DND-41 (cell line): ENCODE measurements around the gene AMFR.

Experiments
- ATAC-seq: fragments of 200-7000 bp; cut with Tn5 transposase; 3 replicates; pipeline ENCODE4 v1.9.1; 2021; ENCODE audit warnings: low read depth; ENCODE audit not compliant: insufficient read depth
- DNase-seq: peaks from one replicate; pipeline ENCODE4 v3.0.0-alpha.2; 2020
- H2AFZ ChIP-seq: 2 replicates; pipeline ENCODE4 v1.6.0; 2012; ENCODE audit warnings: low read depth, low read length
- H3K27ac ChIP-seq: 2 replicates; pipeline ENCODE4 v1.5.1; 2012; ENCODE audit warnings: low read length, inconsistent platforms
- H3K27me3 ChIP-seq: fragments of 200-600 bp; sonication (generic); 2 replicates; pipeline ENCODE4 v1.6.0; 2012; ENCODE audit warnings: low read length, mild to moderate bottlenecking, inconsistent platforms; ENCODE audit not compliant: insufficient read depth, poor library complexity
- H3K36me3 ChIP-seq: 2 replicates; pipeline ENCODE4 v1.5.1; 2012; ENCODE audit warnings: low read length, inconsistent platforms; ENCODE audit not compliant: insufficient read depth
- H3K4me1 ChIP-seq: 2 replicates; pipeline ENCODE4 v1.5.1; 2012; ENCODE audit warnings: mild to moderate bottlenecking, low read length; ENCODE audit not compliant: insufficient read depth
- H3K4me2 ChIP-seq: 2 replicates; pipeline ENCODE4 v1.6.0; 2012; ENCODE audit warnings: mild to moderate bottlenecking, moderate library complexity, low read length, inconsistent platforms; ENCODE audit not compliant: insufficient read depth
- H3K4me3 ChIP-seq, 2 experiments: fragments of 200-600 bp in 1 of 2; shearing (Covaris generic) in 1 of 2; 2 replicates each; pipeline ENCODE4 v1.5.1; 2012 to 2016; ENCODE audit warnings: inconsistent platforms in 2 of 2, low read length in 2 of 2, mild to moderate bottlenecking in 2 of 2, low read depth in 1 of 2, moderate library complexity in 1 of 2
- H3K79me2 ChIP-seq: 2 replicates; pipeline ENCODE4 v1.6.0; 2012; ENCODE audit warnings: low read length, inconsistent platforms; ENCODE audit not compliant: insufficient read depth
- H3K9ac ChIP-seq: 2 replicates; pipeline ENCODE4 v1.6.0; 2012; ENCODE audit warnings: low read depth, mild to moderate bottlenecking, inconsistent platforms, low read length, moderate library complexity
- H3K9me3 ChIP-seq: 2 replicates; pipeline ENCODE4 v1.5.1; 2012; ENCODE audit warnings: low read length, moderate library complexity, mild to moderate bottlenecking, inconsistent platforms; ENCODE audit not compliant: insufficient read depth, severe bottlenecking
- H4K20me1 ChIP-seq: 2 replicates; pipeline ENCODE4 v1.6.0; 2012; ENCODE audit warnings: low read length; ENCODE audit not compliant: insufficient read depth
- CTCF ChIP-seq: IDR thresholded peaks from 2 replicates; pipeline ENCODE4 v1.5.1; 2012; ENCODE audit warnings: borderline replicate concordance, low read length, moderate library complexity, mild to moderate bottlenecking; ENCODE audit not compliant: poor library complexity, severe bottlenecking; ENCODE audit errors: extremely low read depth
- EZH2 ChIP-seq: IDR thresholded peaks from 3 replicates; pipeline ENCODE4 v1.6.1; 2012; ENCODE audit warnings: borderline replicate concordance, low read depth, mild to moderate bottlenecking, moderate library complexity, low read length, inconsistent platforms; ENCODE audit not compliant: severe bottlenecking

The AMFR gene

GRCh38 chr16:56352351-56353053, 72.8 kb downstream of the AMFR start:
- no peak overlapping the region for H3K9ac ChIP-seq
- no peaks in the 10 kb centered on the region for H3K27me3 ChIP-seq
- H3K4me2 ChIP-seq = no peak overlapping the region
- ATAC-seq (no peak), DNase-seq (no peak)
- H4K20me1 ChIP-seq = no peaks in the 10 kb centered on the region; the same call in 1 of the 2 replicates
- H3K4me1 ChIP-seq = no peaks in the 10 kb centered on the region
- H3K27ac ChIP-seq = no peak overlapping the region
- no peaks in the 10 kb centered on the region for H3K9me3 ChIP-seq
- H2AFZ ChIP-seq = no peak overlapping the region
- TF ChIP-seq CTCF (no peak), EZH2 (no peak)
- H3K79me2 ChIP-seq = no peaks in the 10 kb centered on the region
- H3K4me3 ChIP-seq = no peak overlapping the region
- H3K36me3 ChIP-seq = no peaks in the 10 kb centered on the region

GRCh38 chr16:56351481-56351880, 73.9 kb downstream of the AMFR start:
- TF ChIP-seq EZH2 (no peak), CTCF (no peak)
- DNase-seq = no peak
- no peaks in the 10 kb centered on the region for H3K36me3 ChIP-seq
- no peak overlapping the region for H3K4me2 ChIP-seq
- no peak overlapping the region for H3K9ac ChIP-seq
- H3K27ac ChIP-seq = no peak overlapping the region
- H3K9me3 ChIP-seq = no peaks in the 10 kb centered on the region
- no peak overlapping the region for H2AFZ ChIP-seq
- ATAC-seq = no peak
- H3K27me3 ChIP-seq = no peaks in the 10 kb centered on the region
- no peak overlapping the region for H3K4me3 ChIP-seq
- H3K4me1 ChIP-seq = no peaks in the 10 kb centered on the region
- H4K20me1 ChIP-seq = no peaks in the 10 kb centered on the region; the same call in 1 of the 2 replicates
- no peaks in the 10 kb centered on the region for H3K79me2 ChIP-seq

DNA sequence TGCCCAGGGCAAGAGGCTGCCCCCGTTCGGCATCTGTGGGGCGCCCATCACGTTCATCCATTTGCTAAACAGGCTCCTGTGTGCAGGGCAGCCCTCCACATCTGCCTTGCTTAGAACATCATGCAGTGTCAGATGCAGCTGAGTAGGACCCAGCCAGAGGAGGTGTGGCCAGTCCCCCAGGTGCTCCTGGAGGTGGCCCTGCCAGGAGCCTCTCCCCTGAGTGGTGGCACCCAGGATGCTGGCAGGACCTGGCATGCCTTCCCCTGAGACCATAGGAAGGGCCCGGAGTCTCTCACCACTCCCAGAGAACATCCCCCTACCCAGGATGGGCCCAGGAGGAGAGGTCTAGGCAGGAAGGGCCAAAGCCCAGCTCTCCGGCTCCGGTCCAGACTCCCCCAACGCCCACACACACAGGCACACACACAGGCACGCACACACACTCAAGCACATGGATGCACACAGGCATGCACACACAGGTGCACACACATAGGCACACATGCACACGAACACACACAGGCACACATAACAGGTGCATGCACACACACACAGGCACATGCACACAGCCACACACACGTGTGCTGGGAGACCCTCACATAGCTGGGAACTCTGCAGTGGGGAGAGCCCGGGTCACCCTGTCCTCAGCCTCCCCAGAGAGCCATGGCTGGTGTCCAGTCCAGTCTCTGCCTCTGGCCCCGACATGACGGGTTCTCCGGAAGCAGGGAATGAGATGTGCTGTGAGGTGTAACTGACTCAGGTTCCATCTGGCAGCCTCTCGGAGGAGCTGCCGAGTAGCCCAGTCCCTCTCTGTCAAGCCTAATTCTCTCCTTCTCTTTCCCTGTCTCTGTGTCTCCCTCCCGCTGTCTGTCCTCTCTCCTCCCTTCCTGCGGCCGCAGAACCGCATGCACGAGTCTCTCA, 74.6 kb downstream of the AMFR start:
- H3K4me1 ChIP-seq = no peaks in the 10 kb centered on the region
- TF ChIP-seq EZH2 (no peak), CTCF (no peak)
- H3K4me3 ChIP-seq = no peak overlapping the region
- DNase-seq (no peak), ATAC-seq (no peak)
- H3K9ac ChIP-seq = no peak overlapping the region
- H3K4me2 ChIP-seq = no peak overlapping the region
- no peaks in the 10 kb centered on the region; the same call in 1 of the 2 replicates for H4K20me1 ChIP-seq
- H3K79me2 ChIP-seq = no peaks in the 10 kb centered on the region
- H2AFZ ChIP-seq = no peak overlapping the region
- no peaks in the 10 kb centered on the region for H3K27me3 ChIP-seq
- no peaks in the 10 kb centered on the region for H3K9me3 ChIP-seq
- 0 out of 2 replicates have a peak, but pooled peaks cover 2% of the 10 kb centered on the region for H3K36me3 ChIP-seq
- H3K27ac ChIP-seq = no peak overlapping the region
